Right kidney (tissue), 1 donor: Measurements from ENCODE around the gene RIPOR3.

Experiments used
- DNase-seq: peaks from one replicate; pipeline ENCODE4 v3.0.0-alpha.2; 2016

RIPOR3 gene

GRCh38 chr20:50588034-50588736 lies 103.2 kb downstream of the RIPOR3 start:
- DNase-seq: peak; percentile 34

GRCh38 chr20:50587291-50587961 lies 103.9 kb downstream of the RIPOR3 start:
- no peak for DNase-seq

GRCh38 chr20:50586531-50587232 lies 104.7 kb downstream of the RIPOR3 start:
- DNase-seq: no peak

- no peak for DNase-seq
These were observed 105.7 kb downstream of the RIPOR3 start for GRCh38 chr20:50585678-50586077.

GRCh38 chr20:50585214-50585613 lies 106.1 kb downstream of the RIPOR3 start:
- DNase-seq: no peak

- no peak for DNase-seq
These were observed 106.7 kb downstream of the RIPOR3 start for GRCh38 chr20:50584687-50585086.

- DNase-seq: no peak
These were observed 107.7 kb downstream of the RIPOR3 start for GRCh38 chr20:50583442-50584150.

- DNase-seq: no peak
These were observed 108.6 kb downstream of the RIPOR3 start for GRCh38 chr20:50582591-50583234.

- no peak for DNase-seq
These were observed 109.2 kb downstream of the RIPOR3 start for GRCh38 chr20:50582092-50582491.

GRCh38 chr20:50580842-50581544 lies 110.3 kb downstream of the RIPOR3 start:
- DNase-seq: no peak

GRCh38 chr20:50580016-50580747 lies 111.2 kb downstream of the RIPOR3 start:
- DNase-seq: peak; percentile 41

- no peak for DNase-seq
These were observed 111.8 kb downstream of the RIPOR3 start for GRCh38 chr20:50579511-50579910.

GRCh38 chr20:50578778-50579165 lies 112.6 kb downstream of the RIPOR3 start:
- no peak for DNase-seq

- no peak for DNase-seq
These were observed 113.1 kb downstream of the RIPOR3 start for GRCh38 chr20:50578061-50578777.

GRCh38 chr20:50577175-50578018 lies 113.9 kb downstream of the RIPOR3 start:
- no peak for DNase-seq

GRCh38 chr20:50575865-50576720 lies 115.2 kb downstream of the RIPOR3 start:
- DNase-seq: peak; percentile 41

GRCh38 chr20:50574586-50574985 lies 116.8 kb downstream of the RIPOR3 start:
- no peak for DNase-seq

- no peak for DNase-seq
These were observed 117.2 kb downstream of the RIPOR3 start for GRCh38 chr20:50574108-50574507.
